Astrocyte of the spinal cord (primary cell): Measurements from ENCODE around the gene TMEM170B.
"Not testable (repeated sequence)": the region's sequence is repeated elsewhere in the genome, so short reads cannot be mapped to it uniquely, and the experiment has no call there.

ENCODE experiments used
- DNase-seq: peaks from one replicate; pipeline ENCODE4 v3.0.0; 2011; ENCODE audit warnings: low read depth, low spot score
- H3K4me3 ChIP-seq: 2 replicates; pipeline ENCODE4 v1.5.1; 2011; ENCODE audit warnings: low read depth, mild to moderate bottlenecking, low read length, moderate library complexity
- in situ Hi-C: cut with HindIII; loops from 2 replicates; pipeline ENCODE4 v1.10.0; 2017; ENCODE audit warnings: low sequenced_read_pairs
- TF ChIP-seq, protein P1 (sequence below): IDR thresholded peaks from 2 replicates; pipeline ENCODE4 v1.5.1; 2012; ENCODE audit warnings: low read depth, mild to moderate bottlenecking, low read length, inconsistent platforms

TMEM170B gene

DNA sequence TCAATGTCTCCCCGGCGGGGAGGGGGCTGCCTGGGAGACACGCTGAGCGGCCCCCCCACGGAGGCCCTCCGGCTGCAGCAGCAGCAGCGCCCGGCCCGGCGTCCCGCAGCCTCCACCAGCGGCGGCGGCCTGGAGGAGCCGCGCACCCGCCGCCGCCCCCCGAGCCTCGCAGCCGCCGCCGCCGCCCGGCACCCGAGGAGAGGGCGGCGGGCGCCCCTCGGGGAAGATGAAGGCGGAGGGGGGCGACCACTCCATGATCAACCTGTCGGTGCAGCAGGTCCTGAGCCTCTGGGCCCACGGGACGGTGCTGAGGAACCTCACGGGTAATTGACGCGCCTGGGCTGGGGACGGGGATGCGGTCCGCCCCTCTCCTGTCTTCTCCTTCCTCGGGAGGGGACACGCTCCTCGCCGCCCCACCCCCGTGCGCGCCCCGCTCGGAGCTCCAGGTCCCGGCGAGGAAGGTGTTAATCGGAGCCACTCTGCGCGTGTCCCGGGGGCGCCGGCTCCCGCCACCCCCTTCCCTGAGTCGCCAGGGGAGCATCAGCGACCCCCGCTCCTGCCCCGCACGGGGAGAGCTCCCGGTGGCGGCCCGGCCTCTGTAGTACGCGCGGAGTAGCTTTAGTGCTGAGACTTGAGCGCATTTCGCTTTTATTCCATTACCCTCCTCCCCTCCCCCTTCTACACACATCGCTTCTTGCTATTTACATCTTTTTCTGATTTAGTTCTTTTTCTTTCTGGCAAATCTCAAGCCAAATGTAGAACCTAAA lies 686 bp downstream of the TMEM170B start:
- DNase-seq: peak; percentile 5
- TF ChIP-seq, protein P1, sequence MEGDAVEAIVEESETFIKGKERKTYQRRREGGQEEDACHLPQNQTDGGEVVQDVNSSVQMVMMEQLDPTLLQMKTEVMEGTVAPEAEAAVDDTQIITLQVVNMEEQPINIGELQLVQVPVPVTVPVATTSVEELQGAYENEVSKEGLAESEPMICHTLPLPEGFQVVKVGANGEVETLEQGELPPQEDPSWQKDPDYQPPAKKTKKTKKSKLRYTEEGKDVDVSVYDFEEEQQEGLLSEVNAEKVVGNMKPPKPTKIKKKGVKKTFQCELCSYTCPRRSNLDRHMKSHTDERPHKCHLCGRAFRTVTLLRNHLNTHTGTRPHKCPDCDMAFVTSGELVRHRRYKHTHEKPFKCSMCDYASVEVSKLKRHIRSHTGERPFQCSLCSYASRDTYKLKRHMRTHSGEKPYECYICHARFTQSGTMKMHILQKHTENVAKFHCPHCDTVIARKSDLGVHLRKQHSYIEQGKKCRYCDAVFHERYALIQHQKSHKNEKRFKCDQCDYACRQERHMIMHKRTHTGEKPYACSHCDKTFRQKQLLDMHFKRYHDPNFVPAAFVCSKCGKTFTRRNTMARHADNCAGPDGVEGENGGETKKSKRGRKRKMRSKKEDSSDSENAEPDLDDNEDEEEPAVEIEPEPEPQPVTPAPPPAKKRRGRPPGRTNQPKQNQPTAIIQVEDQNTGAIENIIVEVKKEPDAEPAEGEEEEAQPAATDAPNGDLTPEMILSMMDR: no peak

DNA sequence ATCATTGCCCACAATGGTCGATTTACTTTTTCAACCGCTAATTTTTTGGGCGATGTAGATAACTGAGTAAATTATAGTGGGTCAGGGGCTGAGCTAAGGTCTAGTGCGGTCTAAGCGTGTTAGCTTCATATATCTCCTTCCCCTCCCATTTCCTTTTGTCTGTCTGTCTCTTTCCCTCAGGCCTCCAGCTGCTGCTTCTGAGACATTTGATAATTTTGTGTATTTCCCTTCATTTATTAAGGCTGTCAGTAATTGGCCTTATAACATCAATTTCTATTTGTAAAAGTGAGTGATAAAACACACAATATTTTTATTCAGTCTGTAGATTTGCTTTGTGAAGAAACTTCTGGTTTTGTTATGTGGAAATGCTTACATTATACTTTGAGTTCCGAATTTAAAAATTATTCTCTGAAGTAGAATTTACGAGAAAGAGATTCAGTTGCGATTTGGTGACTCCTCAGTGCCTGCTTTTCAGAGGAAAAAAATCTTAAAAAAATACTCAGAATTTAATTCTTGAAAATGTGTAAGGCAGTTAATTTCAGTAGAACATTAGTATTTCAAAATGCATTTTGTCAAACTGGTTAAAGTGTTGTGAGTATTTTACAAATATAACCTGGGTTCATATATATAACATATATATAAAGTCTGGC lies 1.4 kb downstream of the TMEM170B start:
- TF ChIP-seq, protein P1: no peak
- peak overlapping the region; percentile 58 for H3K4me3 ChIP-seq

More for the DNA sequence above, 686 bp downstream of the TMEM170B start:
- in situ Hi-C loops: no loop called here
- H3K4me3 ChIP-seq: peak overlapping the region; percentile 58

DNA sequence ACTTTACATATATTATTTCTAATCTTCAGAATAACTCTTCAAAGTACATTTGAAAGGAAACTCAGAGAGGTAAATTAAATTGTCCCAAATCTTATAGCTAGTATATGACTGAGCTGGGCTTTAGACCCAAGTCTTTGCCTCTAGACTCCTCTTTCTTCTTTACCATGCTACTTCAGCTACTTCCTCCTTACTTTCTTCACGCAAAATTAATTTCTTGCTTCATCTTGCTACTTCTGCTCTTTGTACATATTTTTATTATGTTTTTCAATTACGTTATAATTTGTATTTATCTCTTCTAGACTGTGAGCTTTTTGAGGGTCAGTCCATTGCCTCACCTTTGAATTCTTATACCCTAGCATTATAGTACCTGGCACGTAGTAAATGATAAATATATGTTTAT lies 5.3 kb downstream of the TMEM170B start:
- in situ Hi-C loops: no loop called here
- H3K4me3 ChIP-seq: no peak overlapping the region
- TF ChIP-seq, protein P1: no peak
- DNase-seq: no peak

More for the DNA sequence above, 1.4 kb downstream of the TMEM170B start:
- no peak for DNase-seq
- in situ Hi-C loops: no loop called here

DNA sequence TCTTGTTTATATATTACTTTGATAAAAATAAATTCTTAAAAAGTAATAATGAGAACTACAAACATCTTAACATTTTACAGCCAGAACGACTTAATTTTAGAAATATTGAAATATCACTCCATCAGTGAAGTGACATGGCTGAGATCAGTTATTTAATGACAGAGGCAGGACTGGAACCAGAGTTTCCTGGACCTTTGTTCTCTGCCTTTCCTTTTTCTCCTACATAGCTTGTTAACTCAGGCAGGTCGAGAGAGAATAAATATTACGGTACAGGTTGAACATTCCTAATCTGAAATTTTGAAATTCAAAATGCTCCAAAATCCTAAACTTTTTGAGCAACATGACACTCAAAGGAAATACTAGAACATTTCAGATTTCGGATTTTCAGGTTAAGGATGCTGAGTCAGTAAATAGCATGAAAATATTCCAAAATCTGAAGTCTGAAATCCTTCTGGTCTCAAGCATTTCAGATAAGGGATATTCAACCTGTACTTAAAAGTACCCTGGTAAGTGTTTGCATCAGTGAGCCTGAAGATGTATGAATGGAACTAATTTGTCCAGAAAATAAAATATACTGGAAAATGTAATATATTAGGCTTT lies 6.5 kb downstream of the TMEM170B start:
- no peak overlapping the region for H3K4me3 ChIP-seq
- no peak for DNase-seq
- in situ Hi-C loops: no loop called here
- TF ChIP-seq, protein P1: no peak

DNA sequence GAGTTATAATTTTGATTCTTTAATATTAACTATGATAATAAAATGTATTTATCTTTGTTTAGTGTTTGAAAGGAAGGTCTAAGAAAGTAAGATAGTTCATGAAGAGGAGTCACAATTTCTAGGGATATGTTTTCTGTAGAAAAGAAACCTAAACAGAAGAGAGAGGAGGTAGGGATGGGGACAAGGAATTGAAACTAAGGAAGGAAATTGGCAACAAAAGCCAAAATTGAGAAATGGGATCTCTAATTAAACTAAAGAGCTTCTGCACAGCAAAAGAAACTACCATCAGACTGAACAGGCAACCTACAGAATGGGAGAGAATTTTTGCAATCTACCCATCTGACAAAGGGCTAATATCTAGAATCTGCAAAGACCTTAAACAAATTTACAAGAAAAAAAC lies 10.3 kb downstream of the TMEM170B start:
- in situ Hi-C loops: not testable (repeated sequence)

DNA sequence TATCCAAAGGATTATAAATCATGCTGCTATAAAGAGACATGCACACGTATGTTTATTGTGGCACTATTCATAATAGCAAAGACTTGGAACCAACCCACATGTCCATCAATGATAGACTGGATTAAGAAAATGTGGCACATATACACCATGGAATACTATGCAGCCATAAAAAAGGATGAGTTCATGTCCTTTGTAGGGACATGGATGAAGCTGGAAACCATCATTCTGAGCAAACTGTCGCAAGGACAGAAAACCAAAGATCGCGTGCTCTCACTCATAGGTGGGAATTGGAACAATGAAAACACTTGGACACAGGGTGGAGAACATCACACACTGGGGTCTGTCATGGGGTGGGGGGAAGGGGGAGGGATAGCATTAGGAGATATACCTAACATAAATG lies 11.0 kb downstream of the TMEM170B start:
- in situ Hi-C loops, DNase-seq, H3K4me3 ChIP-seq: not testable (repeated sequence)

More for the DNA sequence above, 10.3 kb downstream of the TMEM170B start:
- not testable (repeated sequence) for H3K4me3 ChIP-seq, DNase-seq

DNA sequence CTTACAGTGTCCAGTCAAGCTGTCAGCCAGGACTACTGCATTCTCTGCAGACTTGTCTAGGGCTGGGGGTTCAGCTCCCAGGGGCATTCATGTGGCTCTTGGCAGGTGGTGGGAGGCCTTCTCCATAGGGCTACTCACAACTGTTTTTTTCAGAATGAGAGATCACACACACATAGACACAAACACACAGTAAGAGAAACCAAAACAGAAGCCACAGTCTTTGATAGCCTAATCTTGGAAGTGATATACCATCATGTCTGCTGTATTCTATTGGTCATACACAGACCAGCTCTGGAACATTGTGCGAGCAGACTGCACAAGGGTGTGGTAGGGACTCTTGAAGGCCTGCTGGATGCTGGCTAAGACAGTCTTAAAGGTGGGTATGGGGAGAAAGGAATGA lies 13.5 kb downstream of the TMEM170B start:
- TF ChIP-seq, protein P1: no peak
- no peak for DNase-seq
- in situ Hi-C loops: no loop called here
- H3K4me3 ChIP-seq: no peak overlapping the region
